Calu3 (cell line): Measurements from ENCODE around the gene HNRNPLL. TPM values are rescaled to one million over a fixed set of nuclear protein-coding genes. Genes with fewer than 3 reads are reported as not detected.

ENCODE experiments used
- BruUV-seq: library from RNA; stranded (reverse); fragments of 400-500 nt; replicated peaks from 2 replicates; lab custom pipeline; 2021; lab: Mats Ljungman, UMichigan
- CTCF ChIA-PET: fragments of 300-600 bp; sonication (Branson Sonifier 250); formaldehyde crosslinking; loops from one replicate; lab custom pipeline; 2022; ENCODE audit warnings: antibody characterized with exemption; lab: Charles Lee
- DNase-seq: peaks from one replicate; pipeline ENCODE4 v3.0.0; 2022
- H3K27ac Mint-ChIP-seq: one replicate; pipeline ENCODE4 v1.8.0; 2022; ENCODE audit warnings: mixed read lengths; ENCODE audit not compliant: unreplicated experiment
- H3K27me3 Mint-ChIP-seq: one replicate; pipeline ENCODE4 v1.8.0; 2022; ENCODE audit warnings: mixed read lengths; ENCODE audit not compliant: unreplicated experiment
- H3K36me3 Mint-ChIP-seq: one replicate; pipeline ENCODE4 v1.8.0; 2022; ENCODE audit warnings: mild to moderate bottlenecking, moderate library complexity, mixed read lengths; ENCODE audit not compliant: insufficient read depth, unreplicated experiment
- H3K4me1 Mint-ChIP-seq: one replicate; pipeline ENCODE4 v1.8.0; 2022; ENCODE audit warnings: mild to moderate bottlenecking, low read depth, mixed read lengths; ENCODE audit not compliant: unreplicated experiment
- H3K4me3 Mint-ChIP-seq: one replicate; pipeline ENCODE4 v1.8.0; 2022; ENCODE audit warnings: mild to moderate bottlenecking, low read depth, moderate library complexity, mixed read lengths; ENCODE audit not compliant: unreplicated experiment
- H3K9me3 Mint-ChIP-seq: one replicate; pipeline ENCODE4 v1.8.0; 2022; ENCODE audit warnings: low read depth, mixed read lengths; ENCODE audit not compliant: unreplicated experiment
- CTCF ChIP-seq: fragments of 200-600 bp; IDR thresholded peaks from one replicate; pipeline ENCODE4 v1.8.0; 2022; ENCODE audit warnings: antibody characterized with exemption; ENCODE audit not compliant: unreplicated experiment
- intact Hi-C: fragments of 100-400 bp; cut with micrococcal nuclease; formaldehyde crosslinking; loops from one replicate; pipeline ENCODE4 v1.10.0; 2022; ENCODE audit not compliant: unreplicated experiment
- total RNA-seq: library from RNA; stranded (reverse); gene quantifications from 2 replicates; pipeline ENCODE4 v1.2.3, GENCODE V29; 2022

HNRNPLL gene
- total RNA-seq, 1 experiment from 2014 or later, result 47.6 TPM

GRCh38 chr2:38565333-38565732, 37.4 kb downstream of the HNRNPLL start:
- intact Hi-C loops, result no loop called here
- BruUV-seq, result no TSS peak
- CTCF ChIA-PET, result interaction anchor here (0.5 kb wide), 1 partner anchor 146 kb away, joined by 3 read pairs; no protein-coding TSS in a partner anchor
- H3K9me3 Mint-ChIP-seq, result no peaks in the 10 kb centered on the region
- H3K36me3 Mint-ChIP-seq, result peaks cover 19% of the 10 kb centered on the region
- TF ChIP-seq CTCF, result no peak
- no peaks in the 10 kb centered on the region for H3K27me3 Mint-ChIP-seq
- no peak for DNase-seq
- H3K27ac Mint-ChIP-seq, result no peak overlapping the region
- no peaks in the 10 kb centered on the region for H3K4me1 Mint-ChIP-seq
- no peak overlapping the region for H3K4me3 Mint-ChIP-seq

DNA sequence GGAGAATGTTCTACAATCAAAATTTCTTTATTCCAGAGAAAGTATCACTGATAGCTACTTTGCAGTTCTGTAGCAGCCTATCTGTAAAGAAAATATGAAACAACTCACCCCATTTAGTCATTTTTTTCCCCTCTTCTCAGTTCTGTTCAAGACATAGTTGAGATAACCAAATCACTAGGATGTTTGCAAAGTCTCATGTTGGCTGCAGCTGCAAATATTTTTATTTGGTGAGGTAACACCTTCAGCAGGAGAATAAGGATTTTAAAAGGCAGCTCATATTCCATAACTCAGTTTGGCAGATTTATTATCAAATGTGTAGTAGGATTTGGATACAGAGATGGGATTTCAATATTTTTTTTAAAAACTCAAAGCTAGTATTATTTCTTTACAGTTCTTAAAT, 41.0 kb downstream of the HNRNPLL start:
- no peak for DNase-seq
- BruUV-seq, result no TSS peak
- Mint-ChIP-seq H3K27me3 (no peaks in the 10 kb centered on the region), H3K36me3 (peaks cover 14% of the 10 kb centered on the region), H3K4me3 (no peak overlapping the region), H3K9me3 (no peaks in the 10 kb centered on the region), H3K27ac (no peak overlapping the region), H3K4me1 (no peaks in the 10 kb centered on the region)
- CTCF ChIA-PET, result no interaction called here
- no peak for TF ChIP-seq CTCF
- intact Hi-C loops, result no loop called here

GRCh38 chr2:38560092-38560491, 42.6 kb downstream of the HNRNPLL start:
- BruUV-seq, result no TSS peak
- DNase-seq, result no peak
- CTCF ChIA-PET, result no interaction called here
- no peak for TF ChIP-seq CTCF
- H3K4me1 Mint-ChIP-seq, result no peaks in the 10 kb centered on the region
- peaks cover 5% of the 10 kb centered on the region for H3K36me3 Mint-ChIP-seq
- H3K27me3 Mint-ChIP-seq, result no peaks in the 10 kb centered on the region
- intact Hi-C loops, result no loop called here
- no peak overlapping the region for H3K27ac Mint-ChIP-seq
- H3K9me3 Mint-ChIP-seq, result no peaks in the 10 kb centered on the region
- H3K4me3 Mint-ChIP-seq, result no peak overlapping the region

- Mint-ChIP-seq H3K36me3 (peaks cover 5% of the 10 kb centered on the region), H3K4me3 (no peak overlapping the region), H3K27me3 (no peaks in the 10 kb centered on the region), H3K4me1 (no peaks in the 10 kb centered on the region), H3K27ac (no peak overlapping the region), H3K9me3 (no peaks in the 10 kb centered on the region)
- no peak for DNase-seq
- TF ChIP-seq CTCF, result no peak
- intact Hi-C loops, result no loop called here
- BruUV-seq, result no TSS peak
- CTCF ChIA-PET, result no interaction called here
These were observed 44.7 kb downstream of the HNRNPLL start for GRCh38 chr2:38557981-38558380.

DNA sequence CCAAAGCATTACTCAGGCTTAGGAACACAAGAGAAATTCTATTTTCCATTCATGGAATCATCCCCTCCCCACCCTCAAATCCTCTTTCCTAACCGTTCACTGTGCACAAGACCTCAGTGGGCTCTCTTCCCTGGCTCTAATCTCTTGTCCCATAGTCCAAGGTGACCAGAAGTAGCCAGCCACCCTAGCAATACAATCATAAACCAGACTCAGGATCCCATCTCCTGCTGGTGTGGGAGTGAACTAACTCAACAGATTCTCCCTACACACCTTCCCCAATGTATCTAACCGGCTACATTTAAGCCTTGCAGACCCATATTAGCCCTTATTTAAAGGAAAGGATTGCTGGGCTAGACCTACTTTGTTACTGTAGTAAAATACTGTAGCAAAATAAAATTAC, 45.5 kb downstream of the HNRNPLL start:
- intact Hi-C loops, result no loop called here
- Mint-ChIP-seq H3K4me3 (no peak overlapping the region), H3K9me3 (no peaks in the 10 kb centered on the region), H3K36me3 (peaks cover 5% of the 10 kb centered on the region), H3K4me1 (no peaks in the 10 kb centered on the region), H3K27ac (no peak overlapping the region), H3K27me3 (no peaks in the 10 kb centered on the region)
- no TSS peak for BruUV-seq
- CTCF ChIA-PET, result no interaction called here
- DNase-seq, result no peak
- no peak for TF ChIP-seq CTCF
